ENCODE data around the gene SLC16A12. TPM values are rescaled to one million over a fixed set of nuclear protein-coding genes. Genes with fewer than 3 reads are reported as not detected.

Gene SLC16A12
- total and polyA plus RNA-seq, 10 of the 15 experiments (the other 5 are each of a cell fraction or from before 2014, with no cell fraction given): not detected

DNA sequence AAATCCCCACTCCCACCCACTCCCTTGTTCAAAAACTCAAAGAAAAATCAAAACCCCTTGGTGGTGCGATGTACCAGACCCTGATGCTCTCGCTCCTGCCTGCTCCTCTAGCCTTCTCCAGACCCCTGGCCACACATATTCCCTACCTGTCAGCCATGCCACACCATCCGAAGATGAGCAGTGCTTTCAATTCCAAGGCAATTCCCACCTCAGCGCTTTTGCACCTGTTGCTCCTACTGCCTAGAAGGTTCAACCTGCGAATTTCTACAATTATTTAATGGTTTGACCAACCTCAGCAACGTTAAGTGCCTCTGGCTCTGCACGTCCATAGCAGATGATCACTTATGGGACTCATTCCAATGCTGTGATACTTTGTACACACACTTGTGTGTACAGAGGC lies 11.1 kb downstream of the SLC16A12 start:
- BruUV-seq (replicated peaks): no TSS peak
- ChIA-PET RAD21 (ENCODE audit: unreplicated experiment) (no interaction called here), SMC1A (ENCODE audit: uncharacterized antibody, unreplicated experiment) (no interaction called here)

GRCh38 chr10:89523274-89523673 lies 12.1 kb downstream of the SLC16A12 start:
- 0% methylated on average over 1 of the region's 1 CpG for WGBS (ENCODE audit: insufficient coverage, insufficient replicate concordance, low lambda C conversion rate, missing lambda C conversion rate)
- BruUV-seq (replicated peaks): no TSS peak
- intact Hi-C loops (cut with micrococcal nuclease; ENCODE audit: unreplicated experiment): no loop called here
- Histone ChIP-seq H2AFZ (ENCODE audit: control insufficient read depth, low read depth, low read length) (no peak overlapping the region), H3K4me2 (ENCODE audit: control insufficient read depth, insufficient read depth) (no peak overlapping the region), H4K20me1 (ENCODE audit: control insufficient read depth, insufficient read depth) (no peaks in the 10 kb centered on the region), H3K9ac (ENCODE audit: control insufficient read depth, insufficient read depth, low read length) (no peak overlapping the region), H3K79me2 (ENCODE audit: control insufficient read depth, insufficient read depth, low read length) (no peaks in the 10 kb centered on the region), H3K4me1 (ENCODE audit: control insufficient read depth, insufficient read depth, low read length) (no peaks in the 10 kb centered on the region), H3K27me3 (replicated peaks in 1 of 2; ENCODE audit: control insufficient read depth in 2 of 2, insufficient read depth in 2 of 2, low read length in 1 of 2) (no peaks in the 10 kb centered on the region; a peak in 1 of 4 replicates), H3K9me3 (replicated peaks; ENCODE audit: control insufficient read depth, insufficient read depth, low read length) (no peaks in the 10 kb centered on the region), H3K4me3 (no peak overlapping the region), H3K27ac (ENCODE audit: control insufficient read depth, insufficient read depth) (no peak overlapping the region), H3K36me3 (ENCODE audit: control insufficient read depth in 2 of 2, insufficient read depth in 2 of 2, low read length in 1 of 2) (no peaks in the 10 kb centered on the region)
- POLR2A ChIA-PET: no interaction called here
- in situ Hi-C loops (cut with MboI): no loop called here
- RAD21 ChIA-PET (ENCODE audit: unreplicated experiment): no interaction called here
- FAIRE-seq (no peak), DNase-seq (ENCODE audit: low read depth, low spot score) (no peak), ATAC-seq (no peak)
- CTCF ChIA-PET: interaction anchor here (0.5 kb wide), 1 partner anchor 17 kb away, joined by 3 read pairs; no protein-coding TSS in a partner anchor
- SMC1A ChIA-PET (ENCODE audit: uncharacterized antibody, unreplicated experiment): no interaction called here
- TF ChIP-seq PML (IDR thresholded peaks at IDR 0.05; ENCODE audit: low read length): no peak
- TF ChIP-seq, protein P1, sequence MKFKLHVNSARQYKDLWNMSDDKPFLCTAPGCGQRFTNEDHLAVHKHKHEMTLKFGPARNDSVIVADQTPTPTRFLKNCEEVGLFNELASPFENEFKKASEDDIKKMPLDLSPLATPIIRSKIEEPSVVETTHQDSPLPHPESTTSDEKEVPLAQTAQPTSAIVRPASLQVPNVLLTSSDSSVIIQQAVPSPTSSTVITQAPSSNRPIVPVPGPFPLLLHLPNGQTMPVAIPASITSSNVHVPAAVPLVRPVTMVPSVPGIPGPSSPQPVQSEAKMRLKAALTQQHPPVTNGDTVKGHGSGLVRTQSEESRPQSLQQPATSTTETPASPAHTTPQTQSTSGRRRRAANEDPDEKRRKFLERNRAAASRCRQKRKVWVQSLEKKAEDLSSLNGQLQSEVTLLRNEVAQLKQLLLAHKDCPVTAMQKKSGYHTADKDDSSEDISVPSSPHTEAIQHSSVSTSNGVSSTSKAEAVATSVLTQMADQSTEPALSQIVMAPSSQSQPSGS (IDR thresholded peaks at IDR 0.05; ENCODE audit: low read length): no peak
- TF ChIP-seq MTA3 (IDR thresholded peaks at IDR 0.05; ENCODE audit: borderline replicate concordance, low read length): no peak
- TF ChIP-seq PKNOX1 (IDR thresholded peaks at IDR 0.05): no peak
- TF ChIP-seq E2F4 (IDR thresholded peaks at IDR 0.05; ENCODE audit: low read depth, low read length): no peak
- TF ChIP-seq FOS (IDR thresholded peaks at IDR 0.05; ENCODE audit: borderline replicate concordance, extremely low read depth, insufficient read length): no peak
- TF ChIP-seq, protein P2, sequence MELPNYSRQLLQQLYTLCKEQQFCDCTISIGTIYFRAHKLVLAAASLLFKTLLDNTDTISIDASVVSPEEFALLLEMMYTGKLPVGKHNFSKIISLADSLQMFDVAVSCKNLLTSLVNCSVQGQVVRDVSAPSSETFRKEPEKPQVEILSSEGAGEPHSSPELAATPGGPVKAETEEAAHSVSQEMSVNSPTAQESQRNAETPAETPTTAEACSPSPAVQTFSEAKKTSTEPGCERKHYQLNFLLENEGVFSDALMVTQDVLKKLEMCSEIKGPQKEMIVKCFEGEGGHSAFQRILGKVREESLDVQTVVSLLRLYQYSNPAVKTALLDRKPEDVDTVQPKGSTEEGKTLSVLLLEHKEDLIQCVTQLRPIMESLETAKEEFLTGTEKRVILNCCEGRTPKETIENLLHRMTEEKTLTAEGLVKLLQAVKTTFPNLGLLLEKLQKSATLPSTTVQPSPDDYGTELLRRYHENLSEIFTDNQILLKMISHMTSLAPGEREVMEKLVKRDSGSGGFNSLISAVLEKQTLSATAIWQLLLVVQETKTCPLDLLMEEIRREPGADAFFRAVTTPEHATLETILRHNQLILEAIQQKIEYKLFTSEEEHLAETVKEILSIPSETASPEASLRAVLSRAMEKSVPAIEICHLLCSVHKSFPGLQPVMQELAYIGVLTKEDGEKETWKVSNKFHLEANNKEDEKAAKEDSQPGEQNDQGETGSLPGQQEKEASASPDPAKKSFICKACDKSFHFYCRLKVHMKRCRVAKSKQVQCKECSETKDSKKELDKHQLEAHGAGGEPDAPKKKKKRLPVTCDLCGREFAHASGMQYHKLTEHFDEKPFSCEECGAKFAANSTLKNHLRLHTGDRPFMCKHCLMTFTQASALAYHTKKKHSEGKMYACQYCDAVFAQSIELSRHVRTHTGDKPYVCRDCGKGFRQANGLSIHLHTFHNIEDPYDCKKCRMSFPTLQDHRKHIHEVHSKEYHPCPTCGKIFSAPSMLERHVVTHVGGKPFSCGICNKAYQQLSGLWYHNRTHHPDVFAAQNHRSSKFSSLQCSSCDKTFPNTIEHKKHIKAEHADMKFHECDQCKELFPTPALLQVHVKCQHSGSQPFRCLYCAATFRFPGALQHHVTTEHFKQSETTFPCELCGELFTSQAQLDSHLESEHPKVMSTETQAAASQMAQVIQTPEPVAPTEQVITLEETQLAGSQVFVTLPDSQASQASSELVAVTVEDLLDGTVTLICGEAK (IDR thresholded peaks at IDR 0.05; ENCODE audit: borderline replicate concordance): no peak
- TF ChIP-seq SUPT20H (IDR thresholded peaks at IDR 0.05; ENCODE audit: borderline replicate concordance, control insufficient read depth, low read depth, low read length): no peak
- no peak for TF ChIP-seq BACH1 (IDR thresholded peaks at IDR 0.05; ENCODE audit: borderline replicate concordance)

More for the DNA sequence above, 11.1 kb downstream of the SLC16A12 start:
- Histone ChIP-seq H3K27me3 (replicated peaks in 1 of 2; ENCODE audit: control insufficient read depth in 2 of 2, insufficient read depth in 2 of 2, low read length in 1 of 2) (no peaks in the 10 kb centered on the region; a peak in 1 of 4 replicates), H3K9ac (ENCODE audit: control insufficient read depth, insufficient read depth, low read length) (no peak overlapping the region), H3K36me3 (ENCODE audit: control insufficient read depth in 2 of 2, insufficient read depth in 2 of 2, low read length in 1 of 2) (no peaks in the 10 kb centered on the region), H3K9me3 (replicated peaks; ENCODE audit: control insufficient read depth, insufficient read depth, low read length) (no peaks in the 10 kb centered on the region), H2AFZ (ENCODE audit: control insufficient read depth, low read depth, low read length) (no peak overlapping the region), H3K27ac (ENCODE audit: control insufficient read depth, insufficient read depth) (no peak overlapping the region), H3K79me2 (ENCODE audit: control insufficient read depth, insufficient read depth, low read length) (no peaks in the 10 kb centered on the region), H3K4me3 (no peak overlapping the region), H3K4me2 (ENCODE audit: control insufficient read depth, insufficient read depth) (no peak overlapping the region), H3K4me1 (ENCODE audit: control insufficient read depth, insufficient read depth, low read length) (no peaks in the 10 kb centered on the region), H4K20me1 (ENCODE audit: control insufficient read depth, insufficient read depth) (no peaks in the 10 kb centered on the region)
- TF ChIP-seq LARP7 (IDR thresholded peaks at IDR 0.05): no peak
- TF ChIP-seq SUZ12 (IDR thresholded peaks at IDR 0.05; ENCODE audit: unreplicated experiment): no peak
- TF ChIP-seq ZBED1 (IDR thresholded peaks at IDR 0.05; ENCODE audit: borderline replicate concordance): no peak
- DNase-seq (ENCODE audit: low read depth, low spot score) (no peak), FAIRE-seq (no peak), ATAC-seq (no peak)
- WGBS (ENCODE audit: insufficient coverage, insufficient replicate concordance, low lambda C conversion rate, missing lambda C conversion rate): 37% methylated on average over 7 of the region's 7 CpGs
- POLR2A ChIA-PET: no interaction called here
- CTCF ChIA-PET: no interaction called here
- in situ Hi-C loops (cut with MboI): no loop called here
- intact Hi-C loops (cut with micrococcal nuclease; ENCODE audit: unreplicated experiment): no loop called here
